CD4-positive, alpha-beta memory T cell (primary cell): ENCODE measurements around the gene SRRM2. TPM values are rescaled to one million over a fixed set of nuclear protein-coding genes. Genes with fewer than 3 reads are reported as not detected.

Source experiments
- CTCF ChIA-PET: fragments of 350-600 bp; sonication (Branson Sonifier 250); formaldehyde crosslinking; loops from one replicate; lab custom pipeline; 2021; ENCODE audit warnings: inconsistent platforms; ENCODE audit not compliant: partially characterized antibody; lab: Charles Lee
- POLR2A ChIA-PET: fragments of 350-600 bp; sonication (Branson Sonifier 250); formaldehyde crosslinking; loops from one replicate; lab custom pipeline; 2021; ENCODE audit not compliant: partially characterized antibody; lab: Charles Lee
- DNase-seq, 5 donors: peaks; one replicate each; pipeline versions ENCODE4 v3.0.0 to v3.0.0-alpha.2; 2020 to 2022; ENCODE audit warnings: mixed read lengths in 1 of 5
- H3K27ac ChIP-seq: one replicate; pipeline ENCODE4 v1.7.0; 2013; ENCODE audit warnings: low read depth, low read length
- H3K27me3 ChIP-seq: 2 replicates; pipeline ENCODE4 v1.7.0; 2013; ENCODE audit warnings: mild to moderate bottlenecking, low read length, moderate library complexity; ENCODE audit not compliant: insufficient read depth
- H3K36me3 ChIP-seq: 2 replicates; pipeline ENCODE4 v1.7.0; 2013; ENCODE audit warnings: mild to moderate bottlenecking, low read length, moderate library complexity; ENCODE audit not compliant: insufficient read depth
- H3K4me1 ChIP-seq: 2 replicates; pipeline ENCODE4 v1.7.0; 2013; ENCODE audit warnings: mild to moderate bottlenecking, low read length, moderate library complexity; ENCODE audit not compliant: insufficient read depth
- H3K4me3 ChIP-seq, 2 donors: one replicate each; pipeline ENCODE4 v1.7.0; 2013; ENCODE audit warnings: low read length in 2 of 2, mild to moderate bottlenecking in 1 of 2
- H3K9me3 ChIP-seq, 2 donors: one replicate each; pipeline ENCODE4 v1.7.0; 2013; ENCODE audit warnings: low read length in 2 of 2, control low read depth in 1 of 2; ENCODE audit not compliant: control insufficient read depth in 1 of 2
- H3K27ac Mint-ChIP-seq, 7 donors: one replicate each; pipeline ENCODE4 v1.8.0; 2020 to 2021; ENCODE audit warnings: mixed read lengths in 7 of 7, mild to moderate bottlenecking in 6 of 7, inconsistent platforms in 3 of 7, moderate library complexity in 3 of 7
- H3K27me3 Mint-ChIP-seq, 2 donors: one replicate each; pipeline ENCODE4 v1.8.0; 2020 to 2021; ENCODE audit warnings: mixed read lengths in 2 of 2
- H3K36me3 Mint-ChIP-seq, 2 donors: one replicate each; pipeline ENCODE4 v1.8.0; 2020 to 2021; ENCODE audit warnings: mixed read lengths in 2 of 2, inconsistent platforms in 1 of 2, mild to moderate bottlenecking in 1 of 2
- H3K4me1 Mint-ChIP-seq, 4 donors: one replicate each; pipeline ENCODE4 v1.8.0; 2020 to 2021; ENCODE audit warnings: mixed read lengths in 4 of 4, mild to moderate bottlenecking in 1 of 4
- H3K4me3 Mint-ChIP-seq, 8 donors: one replicate each; pipeline ENCODE4 v1.8.0; 2020 to 2021; ENCODE audit warnings: mixed read lengths in 8 of 8, mild to moderate bottlenecking in 7 of 8, moderate library complexity in 6 of 8, inconsistent platforms in 3 of 8
- H3K9me3 Mint-ChIP-seq, 8 donors: one replicate each; pipeline ENCODE4 v1.8.0; 2020 to 2021; ENCODE audit warnings: mixed read lengths in 8 of 8, mild to moderate bottlenecking in 5 of 8, inconsistent platforms in 3 of 8, moderate library complexity in 1 of 8
- intact Hi-C: fragments of 100-400 bp; cut with micrococcal nuclease; formaldehyde crosslinking; loops from one replicate; pipeline ENCODE4 v1.15.1; 2023
- polyA plus RNA-seq, 2 donors: library from polyadenylated mRNA; unstranded; fragments of 300-500 nt; fragmentation: Illumina TruSeq; gene quantifications; one replicate each; pipeline ENCODE4 v1.2.3, GENCODE V29; 2021
- total RNA-seq, 2 experiments: library from RNA; stranded (reverse); gene quantifications; one replicate each; pipeline ENCODE4 v1.2.3, GENCODE V29; 2021

The SRRM2 gene
- total and polyA plus RNA-seq, 4 experiments from 2014 or later, result 11.8 to 1,137 (median 625) TPM

DNA sequence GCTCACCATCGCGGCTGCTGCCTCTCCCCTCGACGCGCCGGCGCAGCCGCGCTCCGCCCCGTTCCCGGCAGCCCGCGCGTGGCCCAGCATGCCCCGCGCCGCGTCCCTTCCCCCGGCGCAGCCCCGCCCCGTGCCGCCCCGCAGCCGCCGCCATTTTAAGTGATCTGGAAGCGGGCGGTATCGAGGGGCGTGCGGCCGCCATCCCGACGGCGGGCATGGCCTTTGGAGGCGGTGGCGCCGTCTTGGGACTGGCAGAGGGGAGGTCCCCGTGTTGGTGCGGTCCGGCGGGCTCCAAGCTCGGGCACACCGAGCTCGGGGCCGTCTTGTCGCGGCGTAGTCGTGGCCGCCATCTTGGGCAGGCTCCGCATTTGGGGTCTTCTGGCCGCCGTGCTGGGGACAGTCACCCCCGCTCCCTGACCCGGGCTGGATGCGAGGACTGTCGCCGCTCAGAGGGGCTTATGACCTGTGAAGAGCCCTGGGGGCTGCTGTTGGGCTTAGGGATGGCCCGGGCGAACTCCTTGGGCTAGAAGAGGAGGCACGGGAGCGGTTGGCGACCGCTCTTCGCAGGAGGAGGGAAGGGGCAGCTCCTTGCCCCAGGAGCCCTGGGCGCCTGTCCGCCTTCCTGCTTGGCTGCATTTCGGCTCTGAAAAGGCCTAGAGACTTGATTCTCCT lies 24.9 kb downstream of the SRRM2 start, which contains the start of gene ELOB:
Gene ELOB, minus strand, starts transcription at position 50 of the 672 bp plus-strand sequence. Its CDS starts 41 bp downstream, at position 9.
- Mint-ChIP-seq H3K9me3 (no peaks in the 10 kb centered on the region), H3K36me3 (peaks cover 10 to 40% of the 10 kb centered on the region in 2 donors), H3K4me3 (peak within 1 kb of the TSS; percentile 93 to 99 (median 94)), H3K4me1 (peaks cover 18 to 44% (median 37%) of the 10 kb centered on the region in 4 donors), H3K27ac (peak within 1 kb of the TSS; percentile 96 to 99 (median 98)), H3K27me3 (no peaks in the 10 kb centered on the region)
- intact Hi-C loops, result loop anchor here (1.0 to 10.0 kb wide), 3 partner anchors 25 to 243 kb away; partner anchors contain the start of genes CEMP1, PDPK1 and SRRM2
- peak within 1 kb of the TSS; percentile 49 to 76 for H3K4me3 ChIP-seq
- CTCF ChIA-PET, result no interaction called here
- peaks cover 38% of the 10 kb centered on the region for H3K4me1 ChIP-seq
- DNase-seq, result peak; percentile 87 to 89 (median 89)
- H3K27me3 ChIP-seq, result no peaks in the 10 kb centered on the region
- H3K9me3 ChIP-seq, result no peaks in the 10 kb centered on the region
- peaks cover 8% of the 10 kb centered on the region for H3K36me3 ChIP-seq
- POLR2A ChIA-PET, result interaction anchor here (0.5 to 8.8 kb wide), 19 partner anchors 9 to 1005 kb away, joined by 3 to 142 read pairs (median 6); partner anchors contain the start of genes AMDHD2, EME2, FLYWCH1 and FLYWCH2
- H3K27ac ChIP-seq, result peak within 1 kb of the TSS; percentile 99

DNA sequence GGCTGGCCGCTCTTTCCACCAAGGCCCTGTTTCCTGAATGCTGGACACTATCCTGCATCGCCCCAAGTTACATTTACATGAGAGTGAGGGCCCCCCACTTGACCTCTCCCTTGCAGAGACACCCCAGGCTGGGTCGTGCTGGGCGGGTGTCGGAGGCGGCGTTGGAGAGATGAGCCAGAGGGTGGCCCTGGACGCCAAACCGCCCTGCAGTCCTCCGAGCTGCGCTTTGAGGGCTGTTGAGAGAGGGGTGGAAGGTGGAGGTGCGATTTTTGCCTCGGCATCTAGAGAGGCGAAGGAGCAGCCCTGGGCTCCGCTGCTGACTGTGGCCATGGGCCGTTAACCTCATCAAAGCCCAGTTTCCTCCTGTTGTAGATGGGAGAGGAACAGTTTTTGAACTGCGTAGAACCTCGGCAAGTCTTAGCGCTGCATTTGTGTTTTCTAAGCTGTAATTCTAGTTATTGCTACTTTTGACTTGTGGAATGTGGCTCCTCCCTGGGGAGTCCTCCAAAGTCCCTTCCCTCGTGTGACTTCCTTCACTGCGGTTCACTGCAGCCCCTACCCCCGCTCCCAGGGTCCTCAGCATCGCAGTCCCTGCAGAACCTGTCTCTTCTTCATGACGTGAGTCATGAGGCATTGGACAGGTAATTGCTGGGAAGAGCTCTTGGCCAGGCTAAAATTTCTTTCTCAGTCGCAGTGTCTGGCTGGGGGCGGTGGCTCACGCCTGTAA lies 25.6 kb downstream of the SRRM2 start:
- no peaks in the 10 kb centered on the region for H3K27me3 ChIP-seq
- ChIA-PET CTCF (interaction anchor here (0.7 to 1.1 kb wide), 2 partner anchors 90 to 290 kb away, joined by 3 to 4 read pairs; no protein-coding TSS in a partner anchor), POLR2A (interaction anchor here (0.5 to 8.8 kb wide), 23 partner anchors 8 to 1006 kb away, joined by 3 to 142 read pairs (median 4); partner anchors contain the start of genes AMDHD2, EME2, FLYWCH1 and FLYWCH2)
- peak; percentile 47 to 57 (median 55) for DNase-seq
- no peaks in the 10 kb centered on the region for H3K9me3 ChIP-seq
- H3K36me3 ChIP-seq, result peaks cover 8% of the 10 kb centered on the region
- Mint-ChIP-seq H3K9me3 (no peaks in the 10 kb centered on the region), H3K4me3 (peak overlapping the region; percentile 90 to 99 (median 94)), H3K27me3 (no peaks in the 10 kb centered on the region), H3K4me1 (peaks cover 14 to 44% (median 31%) of the 10 kb centered on the region in 4 donors), H3K27ac (peak overlapping the region; percentile 96 to 99 (median 98)), H3K36me3 (peaks cover 3 to 35% of the 10 kb centered on the region in 2 donors)
- intact Hi-C loops, result loop anchor here (1.0 to 10.0 kb wide), 3 partner anchors 26 to 243 kb away; partner anchors contain the start of genes CEMP1, PDPK1 and SRRM2
- H3K4me1 ChIP-seq, result peaks cover 38% of the 10 kb centered on the region
- H3K27ac ChIP-seq, result peak overlapping the region; percentile 99
- H3K4me3 ChIP-seq, result peak overlapping the region; percentile 49 to 76

DNA sequence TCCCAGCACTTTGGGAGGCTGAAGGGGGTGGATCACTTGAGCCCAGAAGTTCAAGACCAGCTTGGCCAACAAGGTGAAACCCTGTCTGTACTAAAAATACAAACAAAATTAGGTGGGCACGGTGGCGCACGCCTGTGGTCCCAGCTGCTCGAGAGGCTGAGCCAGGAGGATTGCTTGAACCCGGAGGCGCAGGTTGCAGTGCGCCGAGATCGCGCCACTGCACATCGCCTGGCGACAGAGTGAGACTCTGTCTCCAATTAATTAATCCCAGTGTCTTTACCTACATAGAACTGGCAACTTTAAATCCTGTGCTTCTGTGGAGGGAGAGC lies 26.2 kb downstream of the SRRM2 start:
- no peaks in the 10 kb centered on the region for H3K9me3 Mint-ChIP-seq
- H3K4me1 Mint-ChIP-seq, result peaks cover 14 to 44% (median 28%) of the 10 kb centered on the region in 4 donors
- H3K9me3 ChIP-seq, result no peaks in the 10 kb centered on the region
- peaks cover 38% of the 10 kb centered on the region for H3K4me1 ChIP-seq
- H3K27me3 ChIP-seq, result no peaks in the 10 kb centered on the region
- ChIA-PET POLR2A (interaction anchor here (0.7 to 8.8 kb wide), 15 partner anchors 8 to 1006 kb away, joined by 3 to 142 read pairs (median 7); partner anchors contain the start of genes EME2, FLYWCH1, FLYWCH2 and KCTD5), CTCF (interaction anchor here (0.7 to 1.1 kb wide), 2 partner anchors 90 to 291 kb away, joined by 3 to 4 read pairs; no protein-coding TSS in a partner anchor)
- no peak for DNase-seq
- H3K27ac ChIP-seq, result peak overlapping the region; percentile 99
- H3K36me3 ChIP-seq, result peaks cover 8% of the 10 kb centered on the region
- H3K27me3 Mint-ChIP-seq, result no peaks in the 10 kb centered on the region
- H3K36me3 Mint-ChIP-seq, result peaks cover 0 to 30% of the 10 kb centered on the region in 2 donors
- peak overlapping the region; percentile 90 to 99 (median 94) for H3K4me3 Mint-ChIP-seq
- intact Hi-C loops, result loop anchor here (5.0 to 10.0 kb wide), 2 partner anchors 89 to 244 kb away; partner anchors contain the start of genes CEMP1 and PDPK1
- peak overlapping the region; percentile 49 to 76 for H3K4me3 ChIP-seq
- H3K27ac Mint-ChIP-seq, result peak overlapping the region; percentile 96 to 99 (median 98)

GRCh38 chr16:2779151-2779920 lies 26.9 kb downstream of the SRRM2 start:
- Mint-ChIP-seq H3K4me3 (peak overlapping the region in 5 of 8 donors; percentile 41 to 99 (median 94)), H3K9me3 (no peaks in the 10 kb centered on the region), H3K4me1 (peaks cover 14 to 43% (median 27%) of the 10 kb centered on the region in 4 donors), H3K27me3 (no peaks in the 10 kb centered on the region), H3K36me3 (peaks cover 0 to 23% of the 10 kb centered on the region in 2 donors), H3K27ac (peak overlapping the region in 6 of 7 donors; percentile 19 to 99 (median 98))
- Histone ChIP-seq H3K4me1 (peaks cover 36% of the 10 kb centered on the region), H3K9me3 (no peaks in the 10 kb centered on the region), H3K4me3 (no peak overlapping the region), H3K27ac (no peak overlapping the region), H3K27me3 (no peaks in the 10 kb centered on the region), H3K36me3 (peaks cover 5% of the 10 kb centered on the region)
- intact Hi-C loops, result loop anchor here (5.0 to 10.0 kb wide), 2 partner anchors 88 to 245 kb away; partner anchors contain the start of genes CEMP1 and PDPK1
- ChIA-PET POLR2A (interaction anchor here (0.7 to 8.8 kb wide), 9 partner anchors 12 to 815 kb away, joined by 3 to 142 read pairs (median 7); partner anchors contain the start of genes FLYWCH1, FLYWCH2, KCTD5 and RPS2), CTCF (interaction anchor here (1.1 kb wide), 1 partner anchor 89 kb away, joined by 4 read pairs; no protein-coding TSS in a partner anchor)
- peak in 1 of 5 donors; percentile 31 for DNase-seq

GRCh38 chr16:2779978-2780898 lies 27.8 kb downstream of the SRRM2 start:
- POLR2A ChIA-PET, result interaction anchor here (0.7 to 0.8 kb wide), 2 partner anchors 27 to 88 kb away, joined by 3 read pairs; no protein-coding TSS in a partner anchor

More at GRCh38 chr16:2779978-2780898, 27.8 kb downstream of the SRRM2 start:
- intact Hi-C loops, result loop anchor here (5.0 to 10.0 kb wide), 2 partner anchors 87 to 245 kb away; partner anchors contain the start of genes CEMP1 and PDPK1
- Histone ChIP-seq H3K27ac (no peak overlapping the region), H3K27me3 (no peaks in the 10 kb centered on the region), H3K36me3 (no peaks in the 10 kb centered on the region), H3K4me1 (peaks cover 34% of the 10 kb centered on the region), H3K4me3 (no peak overlapping the region), H3K9me3 (no peaks in the 10 kb centered on the region)
- H3K27ac Mint-ChIP-seq, result peak overlapping the region in 3 of 7 donors; percentile 46 to 72 (median 50)
- no peaks in the 10 kb centered on the region for H3K27me3 Mint-ChIP-seq
- peak in 1 of 5 donors; percentile 24 for DNase-seq
- CTCF ChIA-PET, result no interaction called here
- no peaks in the 10 kb centered on the region for H3K9me3 Mint-ChIP-seq
- H3K4me1 Mint-ChIP-seq, result peaks cover 16 to 39% (median 30%) of the 10 kb centered on the region in 4 donors
- H3K4me3 Mint-ChIP-seq, result peak overlapping the region in 3 of 8 donors; percentile 39 to 59 (median 44)
- peaks cover 0 to 20% of the 10 kb centered on the region in 2 donors for H3K36me3 Mint-ChIP-seq
